ENCODE data around the gene LIN54.
A peak's percentile ranks its signal among the peaks of the same experiment; 100 is the strongest.

- TF ChIP-seq CTCF (conservative IDR thresholded peaks at IDR 0.05; ENCODE audit: low read length) (peak; percentile 65), EZH2phosphoT487 (IDR thresholded peaks at IDR 0.05; ENCODE audit: borderline replicate concordance) (no peak)
These were observed 44.3 kb upstream of the LIN54 start for GRCh38 chr4:83054928-83055327.
